NCI-H1417 treated with DMSO at 0.1 percent for 48 hours (cell line): ENCODE results near the gene IPO13.

Experiments
- DNase-seq: peaks from one replicate; lab custom pipeline; 2025; lab: John Stamatoyannopoulos, UW

Gene IPO13

DNA sequence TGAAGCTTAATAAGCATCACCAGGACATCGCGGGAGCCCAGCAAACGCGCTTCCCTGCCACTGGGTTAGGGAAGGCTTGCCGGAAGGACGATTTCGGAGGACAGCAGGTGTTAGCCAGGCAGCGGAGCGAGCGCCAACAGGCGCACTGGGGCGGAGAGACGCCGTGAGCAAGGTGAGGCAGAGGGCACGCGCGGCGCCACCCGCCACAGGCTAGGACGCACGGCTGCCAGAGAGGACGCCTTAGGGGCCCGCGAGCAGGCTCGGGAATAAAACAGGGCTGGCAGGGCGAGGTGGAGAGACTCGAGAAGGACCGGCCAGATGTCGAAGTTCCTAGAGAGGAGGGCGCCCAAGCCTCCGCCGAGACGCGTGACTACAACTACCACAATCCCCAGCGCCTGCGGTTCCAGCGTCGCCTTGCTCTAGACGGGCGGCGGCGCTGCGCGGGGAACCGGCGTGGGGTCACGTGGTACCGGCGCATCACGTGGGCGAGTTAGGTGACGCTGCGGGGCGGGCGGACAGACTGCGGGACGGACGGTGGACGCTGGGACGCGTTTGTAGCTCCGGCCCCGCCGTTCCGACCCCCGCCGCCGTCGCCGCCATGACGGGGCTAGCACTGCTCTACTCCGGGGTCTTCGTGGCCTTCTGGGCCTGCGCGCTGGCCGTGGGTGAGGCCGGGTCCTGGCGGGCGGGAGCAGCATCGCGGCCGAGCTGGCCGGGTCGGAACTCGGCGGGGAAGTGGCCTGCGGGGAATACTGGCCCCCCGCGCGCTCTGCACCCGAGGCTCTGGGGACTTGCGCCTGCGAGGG is 27.9 kb downstream of the IPO13 start, which contains the start of gene ATP6V0B:
ATP6V0B (plus strand) TSS at position 518 of the 806 bp plus-strand sequence; CDS start at position 599, 81 bp downstream.
- peak; percentile 28 for DNase-seq

DNA sequence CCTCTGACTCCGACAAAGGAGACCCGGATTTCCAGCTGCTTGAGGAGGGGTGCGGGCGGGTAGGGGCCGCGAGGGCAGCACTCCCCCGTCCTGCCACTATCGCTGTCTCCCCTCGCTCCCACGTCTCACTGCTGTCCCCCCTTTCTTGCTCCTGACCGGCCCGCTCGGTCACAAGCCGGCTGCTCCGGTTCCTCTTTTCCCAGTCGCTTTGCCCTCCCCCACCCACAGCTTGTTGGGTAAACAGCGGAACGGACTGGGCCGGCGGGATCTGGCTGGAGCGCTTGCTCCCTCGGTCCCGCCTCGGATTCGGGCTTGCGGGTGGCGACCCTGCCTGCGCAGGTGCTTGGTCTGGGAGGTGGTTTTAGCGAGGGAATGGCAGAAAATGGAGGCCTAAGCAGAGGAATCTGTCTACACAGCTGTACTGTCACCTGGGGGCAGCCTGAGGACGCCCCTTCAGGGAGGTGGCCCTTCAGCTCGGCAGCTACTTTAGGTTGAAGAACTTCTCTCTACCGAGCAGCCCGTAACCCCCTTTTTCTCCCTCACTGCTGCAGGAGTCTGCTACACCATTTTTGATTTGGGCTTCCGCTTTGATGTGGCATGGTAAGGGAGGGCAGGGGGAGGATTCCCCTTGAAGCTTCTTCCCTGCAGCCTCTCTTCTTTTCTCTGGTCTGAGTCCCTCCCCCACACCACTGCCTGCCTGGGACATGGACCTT is 28.7 kb downstream of the IPO13 start:
- DNase-seq = no peak

DNA sequence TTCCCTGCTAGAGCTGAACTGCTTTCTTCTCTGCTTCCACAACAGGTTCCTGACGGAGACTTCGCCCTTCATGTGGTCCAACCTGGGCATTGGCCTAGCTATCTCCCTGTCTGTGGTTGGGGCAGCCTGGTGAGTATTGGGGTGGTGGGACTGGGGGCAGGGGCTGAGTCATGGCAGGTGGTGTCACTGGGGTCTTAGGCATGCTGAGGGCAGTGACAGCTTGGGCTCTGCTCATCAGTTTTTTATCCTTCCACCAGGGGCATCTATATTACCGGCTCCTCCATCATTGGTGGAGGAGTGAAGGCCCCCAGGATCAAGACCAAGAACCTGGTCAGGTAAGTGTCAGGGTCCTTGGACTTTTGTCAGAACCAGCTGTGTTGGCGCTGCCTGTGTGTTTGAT is 29.3 kb downstream of the IPO13 start:
- no peak for DNase-seq

DNA sequence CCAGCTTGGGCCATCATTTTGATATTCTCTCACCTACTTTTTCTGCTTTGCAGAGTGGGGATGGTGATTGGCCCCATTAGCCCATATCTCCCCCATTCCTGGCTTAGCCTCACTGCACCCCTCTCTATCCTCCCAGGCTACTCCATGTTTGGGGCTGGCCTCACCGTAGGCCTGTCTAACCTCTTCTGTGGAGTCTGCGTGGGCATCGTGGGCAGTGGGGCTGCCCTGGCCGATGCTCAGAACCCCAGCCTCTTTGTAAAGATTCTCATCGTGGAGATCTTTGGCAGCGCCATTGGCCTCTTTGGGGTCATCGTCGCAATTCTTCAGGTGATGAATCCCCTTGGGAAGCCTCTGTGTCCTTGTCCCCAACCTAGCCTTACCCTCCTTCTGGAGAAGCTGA is 30.1 kb downstream of the IPO13 start:
- DNase-seq = no peak

DNA sequence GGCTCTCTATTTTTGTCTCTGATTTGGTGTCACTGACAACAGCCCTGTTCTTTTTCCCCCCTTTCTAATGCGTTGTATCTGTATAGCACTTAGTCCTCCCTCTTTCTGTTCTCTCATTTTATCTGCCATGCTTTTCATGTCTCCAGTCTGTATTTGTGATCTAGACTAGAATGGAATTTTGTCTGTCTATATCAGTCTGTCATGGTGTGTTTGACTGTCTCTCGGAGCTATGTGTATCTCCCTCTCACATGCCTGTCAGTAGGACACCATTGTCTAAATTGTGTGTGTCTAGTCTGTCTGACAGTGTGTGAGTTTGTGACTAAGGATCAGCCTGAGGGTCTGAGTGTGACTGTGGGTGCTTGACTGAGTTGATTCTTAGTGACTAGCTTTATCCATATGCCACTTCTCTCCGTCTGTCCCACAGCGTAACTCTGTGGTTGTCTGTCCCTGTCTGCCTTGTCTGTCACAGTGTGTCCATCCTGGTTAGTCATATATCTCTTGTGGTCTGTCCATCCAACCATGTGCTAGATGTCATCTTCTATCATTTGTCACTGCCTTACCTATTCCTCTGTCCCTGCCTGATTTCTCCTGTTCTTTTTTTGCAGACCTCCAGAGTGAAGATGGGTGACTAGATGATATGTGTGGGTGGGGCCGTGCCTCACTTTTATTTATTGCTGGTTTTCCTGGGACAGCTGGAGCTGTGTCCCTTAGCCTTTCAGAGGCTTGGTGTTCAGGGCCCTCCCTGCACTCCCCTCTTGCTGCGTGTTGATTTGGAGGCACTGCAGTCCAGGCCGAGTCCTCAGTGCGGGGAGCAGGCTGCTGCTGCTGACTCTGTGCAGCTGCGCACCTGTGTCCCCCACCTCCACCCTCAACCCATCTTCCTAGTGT is 30.9 kb downstream of the IPO13 start:
- no peak for DNase-seq

DNA sequence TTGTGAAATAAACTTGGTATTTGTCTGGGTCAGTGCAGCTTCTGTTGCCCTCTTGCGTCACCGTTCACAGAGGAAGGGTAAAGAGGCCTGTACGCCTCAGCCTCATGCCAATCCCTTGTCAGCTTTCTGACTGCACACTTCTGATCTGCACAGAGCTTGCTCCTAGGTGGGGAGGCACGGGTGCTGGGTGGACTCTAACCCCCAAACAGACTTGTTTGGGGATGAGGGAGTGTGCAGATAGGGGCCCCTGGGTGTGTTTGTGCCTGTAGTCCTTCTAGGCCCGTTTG is 31.5 kb downstream of the IPO13 start:
- DNase-seq = no peak

DNA sequence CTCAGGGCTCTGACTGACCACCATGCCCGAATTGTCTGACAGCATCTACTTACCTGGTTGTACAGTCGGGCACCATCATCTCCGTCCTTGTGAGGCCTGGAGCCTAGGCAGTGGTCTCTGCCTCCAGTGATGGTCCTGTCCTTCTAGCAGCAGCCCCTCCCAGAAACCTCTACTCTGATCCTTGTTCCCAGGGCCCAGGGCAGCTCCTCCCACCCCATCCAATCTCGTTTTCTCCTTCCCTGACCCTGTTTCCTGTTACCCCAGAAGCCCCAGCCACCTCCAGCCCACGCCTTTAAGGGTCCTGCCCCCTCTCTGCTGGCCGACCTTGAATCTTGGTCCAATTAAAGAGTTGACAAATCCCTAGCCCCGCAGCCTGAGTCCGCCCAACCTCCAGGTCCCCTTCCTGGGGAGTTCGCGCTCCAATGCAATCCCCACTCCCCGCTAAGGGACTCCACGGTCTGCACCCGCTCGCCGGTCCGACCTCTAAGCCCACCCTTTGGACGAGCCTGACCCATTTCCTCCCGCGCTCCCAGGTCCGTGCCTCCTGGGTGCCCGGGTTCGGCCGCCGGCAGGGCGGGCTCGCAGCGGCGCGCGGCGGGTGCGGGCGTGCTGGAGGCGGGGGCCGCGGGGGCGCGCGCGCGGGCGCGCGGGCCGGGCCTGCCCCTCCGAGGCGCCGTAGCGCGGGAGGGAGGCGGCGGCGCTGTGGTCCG is 32.0 kb downstream of the IPO13 start, which contains the start of gene B4GALT2:
B4GALT2 (plus strand) TSS at position 660 of the 710 bp plus-strand sequence. CDS start 1,951 bp downstream, outside the sequence.
- no peak for DNase-seq

DNA sequence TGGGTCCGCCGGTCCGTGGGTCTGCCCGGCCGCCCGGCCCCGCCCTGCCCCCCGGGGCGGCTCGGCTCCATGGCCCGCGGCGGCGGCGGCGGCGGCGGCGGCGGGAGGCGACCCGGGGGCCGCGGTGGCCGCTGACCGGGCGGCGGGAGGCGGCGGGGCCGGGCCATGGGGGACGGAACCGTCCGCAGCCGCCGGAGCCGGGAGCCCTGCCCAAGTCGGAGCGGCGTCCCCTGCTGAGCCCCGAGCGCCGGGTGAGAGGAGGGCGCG is 32.4 kb downstream of the IPO13 start:
- no peak for DNase-seq

DNA sequence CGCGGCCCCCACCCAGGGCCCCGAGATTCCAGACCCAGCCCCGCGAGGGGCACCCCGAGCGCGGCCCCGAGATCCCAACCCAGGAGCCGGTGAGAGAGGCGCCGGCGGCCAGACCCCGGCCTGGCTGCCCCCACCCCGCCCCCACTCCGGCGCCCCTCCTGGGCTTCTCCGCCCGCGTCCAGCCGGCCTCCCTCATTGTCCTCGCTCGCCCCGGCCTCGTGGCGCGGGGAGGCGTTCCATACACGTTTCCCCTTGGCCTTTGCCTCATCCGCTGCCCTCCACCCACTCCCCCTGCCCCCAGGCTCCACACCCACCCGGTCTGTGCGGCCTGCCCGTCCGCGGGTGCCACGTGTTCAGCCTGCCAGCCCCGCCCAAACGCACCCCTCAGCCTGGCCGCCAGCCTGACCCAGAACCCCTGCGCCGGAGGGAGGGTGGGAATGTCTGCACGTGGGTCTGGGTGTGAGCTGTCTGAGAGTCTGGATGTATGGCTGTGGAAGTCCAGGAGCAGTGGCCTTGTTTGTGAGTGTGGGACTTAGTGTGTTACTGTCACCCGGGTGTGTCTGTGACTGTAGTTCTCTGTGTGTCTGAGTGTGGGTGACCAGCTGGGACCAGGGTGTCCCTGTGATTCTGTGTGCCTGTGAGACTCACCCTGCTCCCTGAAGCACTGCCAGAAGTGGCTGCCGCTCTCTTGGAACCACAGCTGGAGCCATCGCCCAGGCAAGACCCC is 32.9 kb downstream of the IPO13 start:
- no peak for DNase-seq

DNA sequence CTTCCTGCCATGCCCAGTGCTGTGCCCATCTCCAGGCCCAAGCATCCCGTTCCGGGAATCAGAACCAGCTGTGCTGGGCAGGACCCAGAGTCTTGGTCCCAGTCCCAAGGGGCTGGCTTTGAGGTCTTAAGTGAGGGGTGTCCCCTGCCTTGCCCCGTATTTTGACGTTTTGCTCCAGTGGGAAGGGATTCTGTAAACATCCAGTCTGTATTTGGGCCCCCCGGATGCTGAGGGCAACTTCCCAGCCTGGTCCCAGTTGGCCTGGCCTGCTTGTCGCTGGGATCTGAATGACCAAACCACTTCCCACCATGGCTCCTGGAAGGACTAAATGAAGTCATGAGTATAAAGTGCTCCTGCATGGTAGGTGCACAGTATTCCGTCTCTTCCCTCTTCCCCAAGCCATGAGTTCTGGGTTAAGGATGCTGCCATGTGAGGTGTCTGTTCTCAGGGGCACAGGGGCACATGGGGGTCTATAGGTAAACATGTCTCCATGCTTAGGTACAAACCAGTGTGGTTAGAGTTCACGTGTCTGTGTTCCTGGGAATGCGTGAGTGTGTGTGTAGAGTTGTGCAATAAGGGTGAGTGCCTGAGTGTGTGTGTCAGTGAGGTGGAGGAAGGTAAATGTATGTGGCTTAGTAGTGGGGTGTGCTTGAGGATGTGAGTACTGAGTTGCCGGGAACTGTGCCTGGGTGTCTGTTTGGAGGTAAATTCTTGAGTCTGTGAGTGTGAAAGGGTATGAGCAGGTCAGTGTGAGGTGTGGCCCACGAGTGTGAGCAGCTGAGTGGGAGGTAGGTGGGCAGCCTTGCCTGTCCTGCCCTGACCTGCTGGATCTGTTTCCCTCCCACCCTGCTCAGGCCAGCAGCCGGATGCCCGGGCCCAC is 33.7 kb downstream of the IPO13 start:
- DNase-seq = no peak

DNA sequence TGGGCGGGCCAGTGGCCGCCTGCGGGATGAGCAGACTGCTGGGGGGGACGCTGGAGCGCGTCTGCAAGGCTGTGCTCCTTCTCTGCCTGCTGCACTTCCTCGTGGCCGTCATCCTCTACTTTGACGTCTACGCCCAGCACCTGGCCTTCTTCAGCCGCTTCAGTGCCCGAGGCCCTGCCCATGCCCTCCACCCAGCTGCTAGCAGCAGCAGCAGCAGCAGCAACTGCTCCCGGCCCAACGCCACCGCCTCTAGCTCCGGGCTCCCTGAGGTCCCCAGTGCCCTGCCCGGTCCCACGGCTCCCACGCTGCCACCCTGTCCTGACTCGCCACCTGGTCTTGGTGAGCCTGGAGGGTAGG is 34.4 kb downstream of the IPO13 start:
- DNase-seq = no peak

DNA sequence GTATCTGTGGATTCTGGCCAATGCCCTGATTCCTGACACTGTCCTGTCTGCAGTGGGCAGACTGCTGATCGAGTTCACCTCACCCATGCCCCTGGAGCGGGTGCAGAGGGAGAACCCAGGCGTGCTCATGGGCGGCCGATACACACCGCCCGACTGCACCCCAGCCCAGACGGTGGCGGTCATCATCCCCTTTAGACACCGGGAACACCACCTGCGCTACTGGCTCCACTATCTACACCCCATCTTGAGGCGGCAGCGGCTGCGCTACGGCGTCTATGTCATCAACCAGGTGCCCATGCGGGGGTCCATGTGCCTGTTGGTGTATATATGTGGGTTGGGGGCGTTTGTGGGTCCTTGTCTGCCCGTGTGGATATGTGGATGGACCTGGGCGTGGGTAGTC is 34.9 kb downstream of the IPO13 start:
- no peak for DNase-seq

DNA sequence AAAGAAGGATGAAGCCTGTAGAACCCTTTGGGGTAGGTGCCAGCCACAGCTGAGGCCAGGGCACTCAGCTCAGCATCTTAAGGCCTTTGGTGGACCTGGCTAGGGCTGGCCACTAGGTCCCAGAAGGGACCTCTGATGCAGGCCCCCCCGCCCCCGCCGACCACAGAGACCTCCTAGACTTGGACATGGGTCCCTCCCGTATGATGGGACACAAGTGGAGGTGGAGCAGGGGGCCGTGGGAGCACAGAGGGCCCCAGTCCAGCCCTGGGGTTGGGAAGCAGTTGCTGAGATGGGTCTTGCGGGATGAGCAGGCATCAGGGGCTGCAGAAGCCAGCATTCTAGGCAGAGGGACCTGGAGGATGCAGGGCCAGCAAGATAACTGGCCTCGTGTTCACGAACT is 35.5 kb downstream of the IPO13 start:
- DNase-seq = no peak

DNA sequence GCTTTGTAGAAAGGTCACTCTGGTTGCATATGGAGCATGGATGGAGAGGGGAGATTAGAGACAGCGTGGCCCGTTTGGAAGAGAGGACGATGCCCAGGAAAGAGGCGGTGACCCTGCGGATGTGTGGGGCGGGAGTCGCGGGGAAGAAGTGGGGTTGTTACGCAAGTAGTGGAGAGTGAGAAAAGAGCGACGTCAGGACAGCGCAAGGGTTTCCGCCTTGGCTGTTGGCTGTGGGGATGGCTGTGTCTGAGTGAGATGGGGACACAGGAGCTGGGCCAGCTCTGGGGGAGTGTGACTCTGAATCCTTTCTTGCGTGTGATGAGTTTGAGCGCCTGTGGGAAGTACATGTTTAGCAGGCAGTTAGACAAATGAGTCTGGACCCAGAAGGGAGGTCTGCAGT is 36.1 kb downstream of the IPO13 start:
- DNase-seq = no peak

DNA sequence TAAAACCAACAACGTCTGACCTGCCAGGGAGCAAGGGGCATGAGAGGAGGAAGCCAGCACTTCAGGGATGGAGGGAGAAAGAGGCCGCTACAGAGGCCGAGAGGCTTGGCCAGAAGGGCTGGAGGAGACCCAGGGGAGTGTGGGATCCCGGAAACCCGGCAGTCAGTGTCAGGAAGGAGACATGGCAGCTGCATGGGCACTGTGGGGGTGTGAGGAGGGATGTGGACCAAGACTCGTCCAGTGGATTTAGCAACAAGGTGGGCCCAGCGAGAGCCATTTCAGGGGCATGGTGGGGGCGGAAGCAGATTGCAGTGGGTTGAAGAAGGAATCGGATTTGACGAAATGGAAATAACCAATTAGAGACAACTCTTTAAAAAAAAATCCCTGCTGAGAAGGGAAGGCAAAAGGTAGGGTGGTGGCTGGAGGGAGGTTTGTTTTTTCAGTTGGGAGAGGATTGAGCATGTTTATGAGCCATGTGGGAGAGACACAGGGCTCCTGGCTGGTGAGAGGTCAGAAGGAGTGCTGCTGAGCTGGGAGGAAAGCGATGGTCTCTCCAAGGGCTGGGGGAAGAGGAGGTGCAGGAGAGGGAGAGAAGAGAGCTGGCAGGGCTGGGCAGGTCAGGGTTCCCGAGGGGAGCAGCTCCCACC is 36.6 kb downstream of the IPO13 start:
- DNase-seq = no peak

DNA sequence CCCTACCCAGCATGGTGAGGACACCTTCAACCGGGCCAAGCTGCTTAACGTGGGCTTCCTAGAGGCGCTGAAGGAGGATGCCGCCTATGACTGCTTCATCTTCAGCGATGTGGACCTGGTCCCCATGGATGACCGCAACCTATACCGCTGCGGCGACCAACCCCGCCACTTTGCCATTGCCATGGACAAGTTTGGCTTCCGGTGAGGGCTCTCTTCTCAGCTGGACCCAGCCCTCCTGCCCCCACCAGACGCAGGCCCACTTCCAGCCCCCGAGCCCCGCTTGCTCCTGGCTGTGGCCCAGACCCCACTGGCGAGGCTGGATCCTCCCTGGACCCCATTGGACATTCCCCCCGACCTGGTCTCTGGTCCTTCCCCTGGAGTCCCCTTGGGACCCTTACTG is 38.1 kb downstream of the IPO13 start:
- DNase-seq = no peak

DNA sequence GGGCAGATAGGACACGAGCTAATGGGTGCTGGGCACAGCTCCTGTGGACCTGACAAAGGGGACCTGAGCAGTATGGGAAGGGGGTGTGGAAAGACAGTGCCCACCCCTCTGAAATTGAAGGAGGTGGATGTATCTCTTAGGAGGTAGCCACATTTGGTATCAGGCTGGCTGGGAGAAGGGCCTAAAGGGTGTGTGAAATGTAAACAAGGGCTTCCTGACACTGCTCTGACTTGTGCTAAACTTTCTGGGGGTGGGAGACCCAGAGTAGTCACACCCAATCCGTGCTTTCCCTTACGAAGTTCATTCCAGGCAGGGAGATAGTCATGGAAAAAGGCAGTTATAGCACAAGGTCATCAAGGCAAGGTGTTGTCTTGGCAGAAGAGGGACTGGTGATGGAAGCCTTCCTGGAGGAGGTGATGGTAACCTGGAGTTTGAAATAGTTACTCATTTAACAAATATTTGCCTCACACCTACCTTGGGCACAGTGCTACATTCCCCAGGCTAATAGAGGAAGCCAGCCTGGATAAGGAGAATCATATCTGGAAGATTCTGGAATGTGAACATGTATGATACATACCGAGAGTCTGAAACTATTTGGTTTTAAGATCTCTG is 39.3 kb downstream of the IPO13 start:
- DNase-seq = no peak

DNA sequence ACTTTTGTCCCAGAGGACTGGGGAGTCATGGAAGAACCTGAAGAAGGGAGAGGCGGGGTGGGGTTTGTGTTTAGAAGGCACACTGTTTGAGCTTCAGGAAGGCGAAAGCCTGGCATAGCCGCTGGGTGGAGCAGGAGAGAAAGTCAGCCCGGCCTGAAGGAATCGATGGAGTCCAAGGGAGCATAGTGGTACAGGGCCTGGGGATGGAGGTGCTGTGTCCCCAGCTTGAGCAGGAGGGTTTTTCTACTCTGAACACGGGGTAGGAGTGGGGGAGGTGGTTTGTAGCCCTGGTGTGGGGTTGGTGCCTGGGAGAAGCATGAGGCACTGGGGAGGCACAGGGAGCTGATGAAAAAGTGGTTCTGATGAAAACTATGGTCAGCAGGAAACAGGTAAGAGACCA is 40.0 kb downstream of the IPO13 start:
- no peak for DNase-seq

DNA sequence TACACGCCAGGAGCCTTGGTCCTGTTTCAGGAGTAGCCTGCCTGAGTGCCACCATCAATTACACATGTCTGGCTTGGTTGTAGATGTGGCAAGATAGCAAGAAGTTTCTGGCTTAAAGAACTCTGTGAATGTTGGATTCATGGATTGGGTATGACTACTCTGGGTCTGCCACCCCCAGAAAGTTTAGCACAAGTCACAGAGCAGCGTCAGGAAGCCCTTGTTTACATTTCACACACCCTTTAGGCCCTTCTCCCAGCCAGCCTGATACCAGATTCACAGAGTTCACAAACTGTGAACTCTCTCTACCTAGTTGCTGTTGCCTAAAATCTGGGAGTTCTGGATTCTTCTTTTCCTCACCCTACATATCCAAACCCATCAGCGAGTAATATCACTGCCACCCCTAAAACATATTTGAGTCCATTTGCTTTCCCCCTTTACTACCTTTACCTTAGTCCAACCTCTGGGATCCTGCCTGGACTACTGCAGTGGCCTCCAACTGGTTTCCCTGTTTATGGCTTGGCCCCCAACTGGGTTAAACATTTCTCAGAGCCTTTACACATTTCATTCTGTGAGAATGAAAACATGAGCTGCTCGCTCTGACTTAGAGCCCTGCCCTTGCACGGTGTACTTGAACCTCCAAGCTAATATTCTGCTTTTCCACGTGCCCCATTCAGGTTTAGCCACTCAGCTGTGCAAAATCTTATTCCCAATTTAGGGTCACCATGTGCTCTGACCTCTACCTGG is 40.6 kb downstream of the IPO13 start:
- DNase-seq = no peak
